ENCODE results near the gene CNGA2. TPM values are rescaled to one million over a fixed set of nuclear protein-coding genes. Genes with fewer than 3 reads are reported as not detected.

The CNGA2 gene
- polyA plus RNA-seq, 3 donors, result not detected

GRCh38 chrX:151762802-151763201 lies 28.3 kb downstream of the CNGA2 start:
- Histone ChIP-seq H3K36me3 (replicated peaks in 1 of 2; ENCODE audit: control insufficient read depth in 1 of 2, insufficient read depth in 2 of 2, low read length in 2 of 2) (no peaks in the 10 kb centered on the region), H3K4me2 (replicated peaks; ENCODE audit: extremely low read depth, low read length, poor library complexity, severe bottlenecking) (no peak overlapping the region), H3K4me1 (ENCODE audit: control insufficient read depth in 1 of 2, insufficient read depth in 2 of 2, low read length in 2 of 2) (no peaks in the 10 kb centered on the region), H4K20me1 (ENCODE audit: insufficient read depth, low read length) (no peaks in the 10 kb centered on the region), H3K27ac (ENCODE audit: low read depth in 1 of 2, low read length in 2 of 2) (no peak overlapping the region), H3K27me3 (ENCODE audit: control insufficient read depth in 2 of 2, insufficient read depth in 2 of 2, low read length in 2 of 2) (no peaks in the 10 kb centered on the region), H3K9me3 (replicated peaks in 1 of 2; ENCODE audit: control insufficient read depth in 1 of 2, insufficient read depth in 1 of 2, low read length in 2 of 2) (no peaks in the 10 kb centered on the region), H3K4me3 (replicated peaks in 1 of 3; ENCODE audit: low read depth in 2 of 3, low read length in 3 of 3) (no peak overlapping the region), H3K79me2 (ENCODE audit: insufficient read depth, low read length) (no peaks in the 10 kb centered on the region), H3K9ac (ENCODE audit: insufficient read depth, low read length, poor library complexity, severe bottlenecking) (no peak overlapping the region), H2AFZ (ENCODE audit: insufficient read depth, low read depth, low read length, poor library complexity, severe bottlenecking) (no peak overlapping the region)
- WGBS (ENCODE audit: insufficient coverage), result no CpG with 5 or more reads among the region's 2 CpGs
- intact Hi-C loops (cut with micrococcal nuclease), result no loop called here
- no peak for DNase-seq
- Mint-ChIP-seq H3K27ac (no peak overlapping the region), H3K9me3 (peaks cover 0 to 1% (median 0%) of the 10 kb centered on the region in 7 donors), H3K36me3 (no peaks in the 10 kb centered on the region), H3K4me1 (no peaks in the 10 kb centered on the region), H3K27me3 (ENCODE audit: low read depth in 3 of 3) (peaks cover 1 to 5% (median 4%) of the 10 kb centered on the region in 3 donors), H3K4me3 (no peak overlapping the region)
- no peak for TF ChIP-seq CTCF (IDR thresholded peaks at IDR 0.05)

- no peak for TF ChIP-seq CTCF (IDR thresholded peaks at IDR 0.05)
- Mint-ChIP-seq H3K27me3 (ENCODE audit: low read depth in 3 of 3) (peaks cover 1 to 5% (median 4%) of the 10 kb centered on the region in 3 donors), H3K27ac (no peak overlapping the region), H3K36me3 (no peaks in the 10 kb centered on the region), H3K9me3 (peaks cover 0 to 1% (median 0%) of the 10 kb centered on the region in 7 donors), H3K4me3 (no peak overlapping the region), H3K4me1 (no peaks in the 10 kb centered on the region)
- no peak overlapping the region for H3K27ac ChIP-seq (ENCODE audit: low read depth in 1 of 2, low read length in 2 of 2)
- no peaks in the 10 kb centered on the region for H3K79me2 ChIP-seq (ENCODE audit: insufficient read depth, low read length)
- no peaks in the 10 kb centered on the region for H3K4me1 ChIP-seq (ENCODE audit: control insufficient read depth in 1 of 2, insufficient read depth in 2 of 2, low read length in 2 of 2)
- H3K36me3 ChIP-seq (replicated peaks in 1 of 2; ENCODE audit: control insufficient read depth in 1 of 2, insufficient read depth in 2 of 2, low read length in 2 of 2), result no peaks in the 10 kb centered on the region
- no peaks in the 10 kb centered on the region for H4K20me1 ChIP-seq (ENCODE audit: insufficient read depth, low read length)
- no peak overlapping the region for H3K9ac ChIP-seq (ENCODE audit: insufficient read depth, low read length, poor library complexity, severe bottlenecking)
- no peaks in the 10 kb centered on the region for H3K9me3 ChIP-seq (replicated peaks in 1 of 2; ENCODE audit: control insufficient read depth in 1 of 2, insufficient read depth in 1 of 2, low read length in 2 of 2)
- intact Hi-C loops (cut with micrococcal nuclease), result no loop called here
- no peaks in the 10 kb centered on the region for H3K27me3 ChIP-seq (ENCODE audit: control insufficient read depth in 2 of 2, insufficient read depth in 2 of 2, low read length in 2 of 2)
- WGBS (ENCODE audit: insufficient coverage), result no CpG with 5 or more reads among the region's 8 CpGs
- H2AFZ ChIP-seq (ENCODE audit: insufficient read depth, low read depth, low read length, poor library complexity, severe bottlenecking), result no peak overlapping the region
- no peak overlapping the region for H3K4me3 ChIP-seq (replicated peaks in 1 of 3; ENCODE audit: low read depth in 2 of 3, low read length in 3 of 3)
- H3K4me2 ChIP-seq (replicated peaks; ENCODE audit: extremely low read depth, low read length, poor library complexity, severe bottlenecking), result no peak overlapping the region
- DNase-seq, result no peak
Measured at GRCh38 chrX:151763711-151764110, 29.2 kb downstream of the CNGA2 start.

Data from CD14-positive monocyte (primary cell).